Measurements from ENCODE around the gene S100A7. TPM values are rescaled to one million over a fixed set of nuclear protein-coding genes. Genes with fewer than 3 reads are reported as not detected.
"Not testable (repeated sequence)": the region's sequence is repeated elsewhere in the genome, so short reads cannot be mapped to it uniquely, and the experiment has no call there.

S100A7 gene
- total RNA-seq, 1 donor from 2014 or later, result not detected

DNA sequence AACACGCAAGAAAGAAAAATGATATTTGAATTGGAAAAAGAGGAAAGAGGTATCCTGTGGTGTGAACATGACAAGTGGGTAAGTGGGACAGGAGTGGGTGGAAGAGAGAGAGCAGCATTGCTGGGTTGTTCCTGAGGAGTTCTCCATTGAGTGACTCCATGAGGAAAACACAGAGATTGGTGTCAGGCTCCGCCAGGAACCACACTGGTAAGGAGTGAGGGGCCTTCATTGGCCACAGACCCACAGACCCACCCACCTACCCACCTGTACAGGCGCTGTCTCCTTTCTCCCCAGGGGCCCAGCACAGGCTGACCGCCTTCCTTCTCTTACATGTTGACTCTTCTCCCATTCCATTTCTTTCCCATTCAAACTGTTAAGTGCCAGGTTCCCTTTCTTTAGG, 23.2 kb downstream of the S100A7 start:
- intact Hi-C loops (cut with DNase I), result no loop called here
- DNase-seq, result no peak
- no peak for ATAC-seq (ENCODE audit: poor library complexity)

DNA sequence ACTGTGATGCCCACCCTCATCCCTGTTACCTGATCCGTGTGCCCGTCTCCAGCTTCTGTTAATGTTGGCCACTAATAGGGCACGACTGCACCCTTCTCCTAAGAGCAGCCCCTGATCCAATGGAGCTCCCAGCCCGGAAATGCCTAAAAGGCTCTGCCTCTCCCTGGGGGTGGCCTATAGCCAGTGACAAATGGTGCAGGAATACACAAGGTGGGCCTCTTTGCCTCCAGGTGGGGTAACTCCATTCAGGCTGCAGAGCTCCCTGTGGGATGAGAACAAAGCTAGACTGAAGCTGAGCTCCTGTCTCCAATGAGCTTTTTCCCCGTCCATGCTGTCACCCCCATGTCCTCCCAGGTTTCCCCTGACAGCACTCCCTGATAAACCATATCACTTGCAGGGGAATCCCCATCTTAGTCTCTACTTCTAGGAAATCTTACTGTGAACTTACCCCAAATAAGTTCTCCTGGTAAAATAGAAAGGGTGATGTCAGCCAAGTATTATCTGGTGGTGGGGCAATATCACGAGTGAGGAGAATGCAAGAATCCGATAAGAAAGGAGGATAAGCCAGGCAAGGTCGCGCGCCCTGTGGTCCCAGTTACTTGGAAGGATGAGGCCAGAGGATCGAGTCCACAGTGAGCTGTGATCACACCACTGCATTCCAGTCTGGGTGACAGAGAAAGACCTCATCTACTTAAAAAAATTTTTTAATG, 25.6 kb downstream of the S100A7 start:
- intact Hi-C loops (cut with DNase I), result no loop called here

DNA sequence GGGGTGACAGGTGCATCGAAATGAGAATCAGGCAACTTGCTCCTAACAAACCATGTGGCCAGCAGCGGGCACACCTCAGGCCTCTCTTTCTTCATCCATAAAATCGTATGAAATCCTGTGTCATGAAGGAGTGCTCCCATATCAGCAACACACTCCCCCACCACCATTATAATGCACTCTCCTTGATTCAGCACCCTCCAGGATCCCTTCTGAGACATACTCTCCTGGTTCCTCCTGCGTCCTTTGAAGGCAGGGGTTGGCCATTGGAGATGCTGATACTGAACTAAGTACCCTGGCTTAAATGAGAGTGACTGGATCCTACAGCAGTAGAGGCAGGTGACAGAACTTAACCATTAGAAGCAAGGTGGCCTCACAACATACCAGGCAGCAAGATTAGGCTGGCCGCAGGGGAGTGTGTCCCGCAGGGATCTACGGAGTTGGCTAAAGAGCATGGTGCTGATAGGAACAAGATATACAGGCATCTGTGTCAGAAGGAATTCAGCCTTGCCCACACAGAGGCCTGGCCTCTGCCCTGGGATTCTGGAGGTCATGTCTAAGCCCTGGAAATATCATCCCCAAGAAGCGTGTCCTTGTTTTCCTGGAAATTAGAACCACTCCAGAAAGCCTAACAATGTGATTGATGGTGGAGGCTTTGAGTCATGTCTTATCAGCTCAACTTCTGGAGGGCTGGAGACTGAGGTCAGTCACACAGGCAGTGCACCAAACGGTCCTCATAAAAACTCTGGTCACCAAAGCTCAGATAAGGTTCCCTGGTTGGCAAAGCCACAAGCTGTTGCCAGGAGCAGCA, 27.4 kb downstream of the S100A7 start:
- DNase-seq, result no peak
- intact Hi-C loops (cut with DNase I), result no loop called here
- ATAC-seq (ENCODE audit: poor library complexity), result no peak

More for the DNA sequence above, 25.6 kb downstream of the S100A7 start:
- no peak for DNase-seq
- no peak for ATAC-seq (ENCODE audit: poor library complexity)

DNA sequence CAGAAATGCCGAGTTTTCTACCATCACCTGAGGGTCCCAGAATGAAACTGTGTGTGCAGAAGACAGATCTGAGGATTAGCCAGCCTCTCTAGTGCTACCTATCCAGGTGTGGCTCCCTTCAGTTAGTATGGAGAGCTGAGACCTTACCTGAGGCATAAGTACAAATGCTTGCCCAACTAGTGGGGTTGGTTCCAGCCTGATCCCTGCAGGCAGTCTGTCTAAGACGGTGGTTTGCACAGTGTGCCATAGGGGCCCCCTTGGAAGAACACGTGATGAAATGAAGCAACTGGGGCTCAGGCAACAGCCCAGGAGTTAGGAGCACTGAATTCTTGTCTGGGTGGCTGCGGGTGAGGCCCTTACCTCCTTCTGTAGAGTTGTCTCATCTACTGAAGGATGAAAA, 28.5 kb downstream of the S100A7 start:
- intact Hi-C loops (cut with DNase I), result no loop called here

DNA sequence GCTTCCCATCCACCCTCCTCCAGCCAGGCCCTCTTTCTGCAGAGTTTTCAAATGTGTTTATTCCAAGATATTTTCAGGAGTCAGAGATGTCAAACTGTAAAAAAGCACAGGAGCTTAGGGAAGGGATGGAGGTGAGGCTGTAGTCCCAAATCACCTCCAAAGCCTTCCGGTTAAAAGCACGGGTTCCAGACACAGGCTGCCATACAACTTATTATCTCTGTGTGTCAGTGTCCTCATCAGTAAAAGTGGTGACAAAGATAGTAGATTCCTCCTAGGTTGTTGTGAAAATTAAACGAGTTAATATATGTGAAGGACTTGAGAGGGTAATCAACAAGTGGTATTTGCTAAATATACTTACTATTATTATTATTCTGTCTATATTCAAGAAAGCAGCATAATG, 29.0 kb downstream of the S100A7 start:
- no peak for DNase-seq
- ATAC-seq (ENCODE audit: poor library complexity), result no peak
- intact Hi-C loops (cut with DNase I), result no loop called here

More for the DNA sequence above, 28.5 kb downstream of the S100A7 start:
- DNase-seq, result no peak
- no peak for ATAC-seq (ENCODE audit: poor library complexity)

DNA sequence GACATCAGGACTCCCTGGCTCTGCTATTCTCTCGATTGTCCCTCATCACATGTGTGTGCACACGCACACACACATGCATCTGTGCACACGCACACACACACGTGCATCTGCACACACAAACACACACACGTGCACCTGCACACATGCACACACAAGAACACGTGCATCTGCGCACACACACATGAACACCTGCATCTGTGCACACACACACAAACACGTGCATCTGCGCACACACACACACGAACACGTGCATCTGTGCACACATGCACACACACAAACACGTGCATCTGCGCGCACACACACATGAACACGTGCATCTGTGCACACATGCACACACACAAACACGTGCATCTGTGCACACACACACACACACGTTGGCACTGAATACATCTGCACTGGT, 29.4 kb downstream of the S100A7 start:
- no peak for ATAC-seq (ENCODE audit: poor library complexity)
- no peak for DNase-seq

DNA sequence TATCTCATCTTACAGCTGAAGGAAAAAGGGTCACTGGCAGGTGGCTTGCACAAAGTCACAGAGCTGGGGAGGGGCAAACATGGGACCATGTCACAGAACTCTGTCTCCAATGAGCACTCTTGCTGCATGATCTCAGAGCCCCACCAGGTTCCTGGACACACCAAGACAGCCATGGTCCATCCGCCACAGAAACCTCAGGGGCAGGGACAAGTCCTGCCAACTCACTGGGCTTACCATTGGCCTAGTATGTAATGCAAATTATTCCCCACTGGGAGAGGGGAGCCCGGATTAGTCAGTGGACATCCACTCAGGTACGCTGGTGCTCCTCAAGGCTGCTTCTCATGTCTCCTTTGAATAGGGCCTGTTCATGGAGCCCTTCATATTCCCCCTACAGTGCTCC, 29.9 kb downstream of the S100A7 start:
- ATAC-seq (ENCODE audit: poor library complexity) (no peak), DNase-seq (no peak)
- intact Hi-C loops (cut with DNase I), result no loop called here

More for the DNA sequence above, 29.4 kb downstream of the S100A7 start:
- intact Hi-C loops (cut with DNase I), result no loop called here

DNA sequence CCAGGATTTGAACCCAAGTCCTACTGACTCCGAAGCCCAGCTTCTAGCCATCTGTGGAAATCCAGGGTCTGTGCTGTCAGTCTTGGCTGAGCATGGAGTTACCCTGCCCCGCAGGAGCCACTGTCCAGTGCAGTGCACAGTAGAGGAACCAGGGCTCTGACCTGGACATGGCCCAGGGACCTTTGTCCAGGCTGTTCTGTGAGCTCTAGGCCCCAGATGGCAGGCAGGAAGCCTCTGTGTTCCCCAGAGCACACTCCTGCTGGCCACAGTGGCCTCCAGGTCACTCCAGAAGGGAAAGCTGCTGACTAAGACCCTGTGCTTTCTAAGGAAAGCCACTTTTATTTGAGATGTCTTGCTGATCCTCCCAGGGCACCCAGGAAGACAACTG, 30.3 kb downstream of the S100A7 start:
- DNase-seq (no peak), ATAC-seq (ENCODE audit: poor library complexity) (no peak)
- intact Hi-C loops (cut with DNase I), result no loop called here

DNA sequence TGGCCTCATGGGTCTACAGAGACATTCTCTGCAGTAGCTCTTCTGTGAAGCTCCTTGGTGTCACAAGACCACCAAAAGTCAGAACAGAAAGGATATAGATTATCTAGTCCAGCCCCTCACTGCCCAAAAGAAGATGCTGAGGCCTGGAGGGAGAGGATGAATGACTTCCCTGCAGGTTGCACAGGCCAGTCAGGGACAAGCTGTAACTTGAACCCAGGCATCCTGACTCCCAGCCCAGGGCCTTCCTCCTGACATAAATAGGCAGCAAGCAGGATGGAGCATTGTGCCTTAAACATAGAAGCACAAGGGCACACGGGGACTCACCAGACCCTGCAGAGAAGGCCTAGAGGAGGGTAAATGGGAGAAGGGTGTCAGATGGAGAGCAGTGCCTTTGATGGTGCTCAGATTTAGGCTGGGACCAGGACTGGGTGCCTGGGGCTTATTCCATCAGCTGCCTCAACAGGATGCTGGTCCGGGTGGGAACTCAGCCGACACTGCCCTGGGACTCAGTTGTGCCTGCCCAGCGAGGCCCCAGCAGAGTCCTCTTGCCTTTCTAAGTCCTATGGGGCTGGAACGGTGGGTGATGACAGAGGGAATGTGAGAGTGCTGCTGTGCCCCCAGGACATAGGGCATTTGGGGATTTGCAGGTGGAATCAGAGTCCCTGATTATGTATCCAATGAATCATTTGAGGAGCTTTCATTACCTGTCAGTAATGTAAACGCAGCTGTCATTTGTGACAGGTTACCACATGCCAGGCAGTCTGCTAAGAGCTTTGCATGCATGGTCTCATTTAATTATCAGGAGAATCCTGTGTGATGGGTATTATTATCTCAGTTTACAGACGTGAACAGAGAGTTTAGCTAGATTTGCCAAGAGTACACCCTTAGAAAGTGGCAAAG, 30.9 kb downstream of the S100A7 start:
- ATAC-seq (ENCODE audit: poor library complexity) (no peak), DNase-seq (no peak)
- intact Hi-C loops (cut with DNase I), result no loop called here

DNA sequence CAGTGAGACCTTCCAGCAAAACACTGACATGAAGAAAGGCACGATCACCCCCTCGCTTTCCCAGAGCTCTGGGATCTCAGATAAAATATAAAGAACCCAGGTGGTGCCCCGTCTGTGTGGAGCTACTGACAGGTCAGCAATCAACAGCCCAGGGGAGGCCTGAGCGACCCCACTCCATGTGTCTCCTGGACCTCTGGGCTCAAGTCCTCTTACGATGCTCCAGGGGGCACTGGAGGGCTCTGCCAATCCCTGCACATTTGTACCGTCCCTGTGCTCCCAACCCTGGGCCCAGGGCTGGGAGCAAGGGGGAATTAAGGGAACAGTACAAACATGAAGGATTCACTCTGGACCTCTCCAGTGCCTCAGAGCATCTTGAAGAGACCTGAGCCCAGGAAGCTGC, 31.7 kb downstream of the S100A7 start:
- intact Hi-C loops (cut with DNase I), result no loop called here
- no peak for ATAC-seq (ENCODE audit: poor library complexity)
- DNase-seq, result no peak

DNA sequence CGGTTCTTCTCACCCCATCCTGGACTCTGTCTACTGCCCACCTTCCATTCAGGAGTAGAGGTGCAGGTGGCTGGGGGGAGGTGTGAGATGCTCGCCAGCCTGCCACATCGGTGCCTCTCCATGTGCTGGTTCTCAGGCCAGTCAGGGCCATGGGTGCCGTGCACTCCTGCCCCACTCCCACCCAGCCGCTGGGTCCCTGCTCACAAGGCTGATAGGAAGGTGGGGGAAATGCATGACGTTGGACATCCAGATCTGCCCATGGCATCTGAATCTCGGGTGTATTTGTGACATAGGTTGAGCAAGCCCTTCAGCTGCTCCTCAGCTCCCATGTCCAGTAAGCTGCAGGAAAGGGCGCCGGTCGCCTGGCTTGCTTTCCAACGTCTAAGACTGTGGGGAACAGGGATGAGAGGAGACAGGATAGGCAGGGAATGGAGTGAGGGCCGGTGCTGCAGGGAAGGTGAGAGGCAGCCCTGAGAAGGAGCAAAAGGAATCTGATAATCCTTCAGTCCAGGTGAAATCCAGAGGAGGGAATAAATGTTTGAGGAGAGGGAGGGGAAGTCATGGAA, 32.3 kb downstream of the S100A7 start:
- intact Hi-C loops (cut with DNase I), result no loop called here
- no peak for ATAC-seq (ENCODE audit: poor library complexity)
- DNase-seq, result no peak

DNA sequence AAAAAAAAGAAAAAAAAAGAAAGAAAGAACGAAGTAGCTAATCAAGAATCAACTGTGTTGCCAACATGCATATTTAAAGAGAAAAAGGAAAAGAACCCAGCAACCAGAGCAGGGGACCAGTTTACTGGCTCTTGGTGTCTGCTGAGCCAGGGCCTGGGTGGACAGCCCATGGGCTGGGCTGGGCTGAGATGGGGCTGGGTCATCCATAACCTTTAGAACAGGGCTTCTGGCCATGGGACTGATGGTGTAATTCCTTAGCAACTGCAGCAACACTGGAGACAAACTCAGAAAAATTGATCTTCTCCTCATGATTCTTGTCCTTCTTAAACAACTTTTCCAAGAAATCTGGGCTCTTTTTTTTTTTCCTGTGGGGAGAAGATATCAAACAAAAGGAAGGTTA, 33.6 kb downstream of the S100A7 start:
- DNase-seq (no peak), ATAC-seq (ENCODE audit: poor library complexity) (no peak)
- intact Hi-C loops (cut with DNase I), result no loop called here

DNA sequence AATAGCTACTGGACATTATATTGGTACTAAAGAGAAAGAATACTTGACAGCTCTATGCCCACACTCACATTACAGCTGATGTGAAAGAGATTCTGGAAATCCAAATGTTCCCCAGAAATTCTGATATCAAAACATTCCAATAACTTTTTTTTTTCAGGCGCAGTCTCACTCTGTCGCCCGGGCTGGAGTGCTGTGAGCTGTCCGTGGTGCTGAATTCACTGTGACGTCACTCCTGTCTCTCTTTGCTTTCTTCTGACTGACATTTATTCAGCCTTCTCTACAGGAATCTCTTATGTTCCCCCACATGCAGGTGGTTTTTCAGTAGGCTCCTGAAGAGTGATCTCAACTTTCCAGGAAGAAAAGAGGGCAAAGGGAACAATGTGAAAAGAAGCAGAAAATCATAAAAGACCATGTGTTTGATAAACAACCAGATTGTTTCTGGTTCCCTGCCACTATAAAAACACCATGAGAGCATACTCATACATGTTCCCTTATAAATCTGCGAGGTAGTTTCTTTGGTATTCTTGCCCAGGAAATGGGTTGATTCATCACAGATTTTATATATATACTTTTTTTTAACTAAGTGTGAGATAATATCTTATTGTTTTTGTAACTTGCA, 37.9 kb downstream of the S100A7 start:
- ATAC-seq (ENCODE audit: poor library complexity), result peak; percentile 68
- DNase-seq, result peak; percentile 75
- intact Hi-C loops (cut with DNase I), result no loop called here

DNA sequence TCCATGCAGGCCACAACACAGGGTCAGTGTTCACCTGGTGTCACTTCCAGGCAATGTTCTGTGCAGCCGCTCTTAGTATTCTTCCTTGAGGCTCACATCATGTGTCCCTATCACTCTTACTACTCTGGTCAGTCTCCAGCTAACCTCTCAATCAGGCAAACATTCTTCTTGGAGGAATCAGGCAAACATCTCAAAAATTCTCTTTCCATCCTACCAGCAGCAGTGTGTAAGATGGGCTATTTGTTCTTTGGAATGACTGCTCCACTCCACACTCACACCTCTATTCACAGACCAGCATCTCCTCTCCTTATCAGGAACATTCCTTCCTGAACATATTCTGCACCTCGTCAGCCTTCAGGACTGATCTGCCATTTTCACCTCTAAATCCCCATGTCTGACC, 40.1 kb downstream of the S100A7 start:
- intact Hi-C loops (cut with DNase I), result no loop called here
- DNase-seq, result no peak
- ATAC-seq (ENCODE audit: poor library complexity), result no peak

DNA sequence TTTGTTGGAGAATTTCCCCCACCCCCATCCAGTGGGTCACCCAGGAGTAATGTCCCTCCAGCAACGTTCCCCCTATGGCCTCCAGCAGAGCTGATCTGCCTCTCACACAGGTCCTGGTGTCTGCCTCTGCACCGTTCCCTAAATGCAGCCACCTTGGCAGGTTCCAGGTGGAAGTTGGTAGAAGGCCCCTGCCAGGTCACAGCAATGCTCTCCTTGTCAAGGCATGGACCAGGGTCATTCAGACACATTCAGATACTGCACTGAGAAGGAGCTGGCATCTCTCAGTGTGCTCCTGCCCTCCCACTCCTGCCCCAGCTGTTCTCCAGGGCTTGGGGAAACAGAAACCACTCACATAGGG, 41.0 kb downstream of the S100A7 start:
- intact Hi-C loops (cut with DNase I); ATAC-seq (ENCODE audit: poor library complexity); DNase-seq: not testable (repeated sequence)

DNA sequence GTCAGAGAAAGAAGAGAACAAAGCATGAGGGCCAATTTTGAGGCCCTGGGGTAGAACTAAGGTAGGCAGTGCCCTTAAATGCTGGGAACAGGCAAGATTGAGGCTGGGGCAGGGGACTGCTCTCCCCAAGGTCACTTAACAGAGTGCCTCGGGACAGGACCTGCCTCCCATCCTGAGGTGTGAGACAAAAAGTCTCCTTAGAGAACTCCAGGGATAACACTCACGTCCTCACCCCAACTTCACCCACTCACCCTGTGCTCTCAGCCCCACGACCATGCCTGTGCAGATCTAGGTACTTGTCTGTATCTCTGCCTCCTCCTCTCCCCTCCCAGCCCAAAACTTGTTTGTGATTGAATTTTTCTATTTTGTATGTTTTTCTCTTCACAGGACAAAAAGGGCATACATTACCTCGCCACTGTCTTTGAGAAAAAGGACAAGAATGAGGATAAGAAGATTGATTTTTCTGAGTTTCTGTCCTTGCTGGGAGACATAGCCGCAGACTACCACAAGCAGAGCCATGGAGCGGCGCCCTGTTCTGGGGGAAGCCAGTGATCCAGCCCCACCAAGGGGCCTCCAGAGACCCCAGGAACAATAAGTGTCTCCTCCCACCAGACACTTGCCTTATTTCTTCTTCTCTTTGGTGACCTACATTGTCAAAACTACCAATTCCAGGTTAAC, 41.6 kb downstream of the S100A7 start:
- intact Hi-C loops (cut with DNase I); ATAC-seq (ENCODE audit: poor library complexity); DNase-seq: not testable (repeated sequence)

DNA sequence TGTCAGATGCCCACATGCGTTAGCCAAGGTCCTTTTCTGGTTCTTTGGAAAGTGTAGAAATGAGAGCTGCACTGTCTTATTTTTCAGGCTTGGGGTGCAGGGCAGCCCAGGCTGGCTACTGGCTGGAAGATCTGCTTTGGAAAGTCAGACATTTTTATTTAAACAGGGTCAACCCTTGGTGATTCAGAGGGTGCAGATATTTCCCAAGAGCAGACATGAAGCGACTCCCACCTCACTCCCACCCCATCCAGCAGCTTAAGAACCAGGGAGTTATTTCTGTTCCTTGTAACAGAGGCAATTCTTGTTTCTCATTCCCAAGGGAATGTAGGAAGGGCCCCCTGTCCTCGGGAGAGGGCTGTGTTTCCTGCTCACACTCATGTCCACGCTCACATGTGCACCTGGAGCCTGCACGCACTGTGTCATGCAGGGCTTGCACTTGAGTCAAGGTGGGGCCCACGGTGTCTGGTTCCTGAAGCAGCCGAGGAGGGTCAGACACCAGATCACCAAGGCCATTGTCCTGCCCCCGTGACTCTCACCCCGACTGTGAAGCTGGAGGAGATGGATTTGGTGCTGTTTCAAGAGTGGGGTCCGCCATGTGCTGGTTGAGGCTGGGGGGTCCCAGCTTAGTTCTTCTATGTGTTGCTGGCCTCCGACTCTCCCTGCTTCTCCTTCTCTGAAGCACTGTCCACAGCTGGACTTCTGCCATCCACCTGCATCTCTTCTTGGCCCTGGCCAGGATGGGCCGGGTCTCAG, 43.1 kb downstream of the S100A7 start:
- ATAC-seq (ENCODE audit: poor library complexity), result no peak
- DNase-seq, result no peak
- intact Hi-C loops (cut with DNase I), result no loop called here

All from Right ventricle myocardium superior (tissue), 1 donor.